ENCODE data around the gene SOX13. TPM values are rescaled to one million over a fixed set of nuclear protein-coding genes. Genes with fewer than 3 reads are reported as not detected.

The SOX13 gene
- total RNA-seq, 1 experiment from 2014 or later: 81.9 TPM

DNA sequence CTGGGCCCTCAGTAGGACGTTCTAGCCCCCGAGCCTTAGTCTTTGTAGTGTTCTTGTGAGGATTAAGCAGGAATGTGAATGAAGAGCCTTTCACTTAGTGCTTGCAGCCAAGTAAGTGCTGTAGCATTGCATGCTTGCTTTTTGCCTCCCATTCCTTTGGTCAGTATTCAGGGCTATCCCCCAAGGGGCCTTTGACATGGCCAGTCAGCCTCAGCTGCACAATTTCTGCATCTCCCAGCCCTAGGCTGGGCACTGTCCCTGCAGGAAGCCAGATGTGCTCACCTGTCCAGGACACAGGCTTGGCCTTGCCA, 30.5 kb downstream of the SOX13 start:
- Histone ChIP-seq H3F3A (ENCODE audit: low read length, unreplicated experiment) (peaks cover 16% of the 10 kb centered on the region), H3K4me1 (ENCODE audit: insufficient read depth, low read length) (peaks cover 58% of the 10 kb centered on the region), H3K79me2 (ENCODE audit: low read length) (peaks cover 90% of the 10 kb centered on the region), H3K36me3 (ENCODE audit: low read depth, low read length) (no peaks in the 10 kb centered on the region), H3K27ac (ENCODE audit: low read length) (peak overlapping the region; percentile 97), H3K27me3 (ENCODE audit: low read length) (no peaks in the 10 kb centered on the region), H4K20me1 (ENCODE audit: low read length) (no peaks in the 10 kb centered on the region), H3K4me3 (ENCODE audit: low read length) (peak overlapping the region; percentile 38; the same call in 1 of the 2 replicates), H3K9ac (ENCODE audit: low read length) (peak overlapping the region; percentile 82), H2AFZ (ENCODE audit: low read length) (no peak overlapping the region), H3K9me2 (replicated peaks; ENCODE audit: low read length) (no peaks in the 10 kb centered on the region), H3K4me2 (ENCODE audit: low read length) (peak overlapping the region; percentile 73), H3K9me3 (ENCODE audit: low read length) (no peaks in the 10 kb centered on the region)
- ChIA-PET CTCF (interaction anchor here (1.1 to 1.2 kb wide), 2 partner anchors 23 to 29 kb away, joined by 3 read pairs; no protein-coding TSS in a partner anchor), POLR2A (ENCODE audit: unreplicated experiment) (no interaction called here)
- intact Hi-C loops (cut with micrococcal nuclease): loop anchor here (2.0 kb wide), 1 partner anchor 29 kb away; no protein-coding TSS in a partner anchor
- TF ChIP-seq EZH2 (IDR thresholded peaks at IDR 0.05; ENCODE audit: low read length, unreplicated experiment) (no peak), EZH2phosphoT487 (IDR thresholded peaks at IDR 0.05; ENCODE audit: borderline replicate concordance, low read length) (no peak)
- TF ChIP-seq, protein P1, sequence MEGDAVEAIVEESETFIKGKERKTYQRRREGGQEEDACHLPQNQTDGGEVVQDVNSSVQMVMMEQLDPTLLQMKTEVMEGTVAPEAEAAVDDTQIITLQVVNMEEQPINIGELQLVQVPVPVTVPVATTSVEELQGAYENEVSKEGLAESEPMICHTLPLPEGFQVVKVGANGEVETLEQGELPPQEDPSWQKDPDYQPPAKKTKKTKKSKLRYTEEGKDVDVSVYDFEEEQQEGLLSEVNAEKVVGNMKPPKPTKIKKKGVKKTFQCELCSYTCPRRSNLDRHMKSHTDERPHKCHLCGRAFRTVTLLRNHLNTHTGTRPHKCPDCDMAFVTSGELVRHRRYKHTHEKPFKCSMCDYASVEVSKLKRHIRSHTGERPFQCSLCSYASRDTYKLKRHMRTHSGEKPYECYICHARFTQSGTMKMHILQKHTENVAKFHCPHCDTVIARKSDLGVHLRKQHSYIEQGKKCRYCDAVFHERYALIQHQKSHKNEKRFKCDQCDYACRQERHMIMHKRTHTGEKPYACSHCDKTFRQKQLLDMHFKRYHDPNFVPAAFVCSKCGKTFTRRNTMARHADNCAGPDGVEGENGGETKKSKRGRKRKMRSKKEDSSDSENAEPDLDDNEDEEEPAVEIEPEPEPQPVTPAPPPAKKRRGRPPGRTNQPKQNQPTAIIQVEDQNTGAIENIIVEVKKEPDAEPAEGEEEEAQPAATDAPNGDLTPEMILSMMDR (conservative IDR thresholded peaks at IDR 0.05; ENCODE audit: low read depth, low read length): no peak
- DNase-seq: no peak
- no peak for ATAC-seq
- TSS peak; percentile 49 for BruUV-seq (replicated peaks)

DNA sequence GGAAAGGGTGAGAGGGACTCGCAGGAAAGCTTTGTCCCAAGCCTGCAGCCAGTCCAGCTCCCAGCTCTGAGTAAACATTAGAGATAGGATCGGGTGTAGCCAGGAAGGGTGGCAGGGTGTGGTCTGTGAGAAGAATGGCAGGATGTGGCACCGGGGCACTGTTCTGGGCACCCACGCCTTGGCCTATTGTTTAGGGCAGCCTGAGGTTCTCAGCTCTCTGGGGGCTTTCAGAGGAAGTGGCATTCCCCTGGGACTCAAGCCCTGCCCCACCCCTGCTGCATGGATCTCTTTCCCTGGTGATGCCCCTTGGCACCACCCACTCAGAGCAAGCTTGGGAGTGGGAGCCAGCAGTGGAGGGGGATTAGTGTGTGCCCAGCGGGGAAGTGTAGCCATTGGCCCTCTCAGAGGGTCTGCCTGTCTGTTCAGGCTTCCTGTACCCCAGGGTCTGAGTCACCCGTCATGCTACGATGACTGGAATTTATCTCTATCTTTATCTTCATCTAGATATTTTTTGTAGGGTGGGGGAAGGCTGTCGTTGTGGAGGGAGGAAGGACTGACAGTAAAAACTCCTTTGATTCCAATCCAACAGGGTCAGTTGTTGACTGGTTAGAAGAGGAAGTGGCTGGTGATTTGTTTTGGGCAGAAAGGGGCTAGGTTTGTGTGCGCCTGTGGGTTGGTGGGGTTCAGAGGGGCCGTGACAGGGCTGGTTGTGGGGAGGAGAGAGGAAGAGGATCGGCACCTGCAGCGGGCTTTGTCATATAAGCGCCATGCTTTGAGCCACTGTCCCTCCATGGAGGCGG, 31.6 kb downstream of the SOX13 start:
- Histone ChIP-seq H3K27me3 (ENCODE audit: low read length) (no peaks in the 10 kb centered on the region), H3K4me1 (ENCODE audit: insufficient read depth, low read length) (peaks cover 58% of the 10 kb centered on the region), H3K9ac (ENCODE audit: low read length) (peak overlapping the region; percentile 82), H3K36me3 (ENCODE audit: low read depth, low read length) (no peaks in the 10 kb centered on the region), H3K4me3 (ENCODE audit: low read length) (peak overlapping the region; percentile 38; the same call in 1 of the 2 replicates), H3F3A (ENCODE audit: low read length, unreplicated experiment) (peaks cover 16% of the 10 kb centered on the region), H4K20me1 (ENCODE audit: low read length) (no peaks in the 10 kb centered on the region), H3K9me3 (ENCODE audit: low read length) (no peaks in the 10 kb centered on the region), H3K27ac (ENCODE audit: low read length) (peak overlapping the region; percentile 97), H3K4me2 (ENCODE audit: low read length) (peak overlapping the region; percentile 73), H3K9me2 (replicated peaks; ENCODE audit: low read length) (no peaks in the 10 kb centered on the region), H2AFZ (ENCODE audit: low read length) (peak overlapping the region; percentile 36; the same call in 1 of the 2 replicates), H3K79me2 (ENCODE audit: low read length) (peaks cover 90% of the 10 kb centered on the region)
- POLR2A ChIA-PET (ENCODE audit: unreplicated experiment): interaction anchor here (0.7 kb wide), 1 partner anchor 214 kb away, joined by 8 read pairs; no protein-coding TSS in a partner anchor
- DNase-seq (peak; percentile 96), ATAC-seq (peak; percentile 78)
- no TSS peak for BruUV-seq (replicated peaks)
- CTCF ChIA-PET: interaction anchor here (0.5 to 1.0 kb wide), 3 partner anchors 25 to 234 kb away, joined by 3 to 7 read pairs (median 4); no protein-coding TSS in a partner anchor
- TF ChIP-seq EZH2 (IDR thresholded peaks at IDR 0.05; ENCODE audit: low read length, unreplicated experiment): no peak
- TF ChIP-seq EZH2phosphoT487 (IDR thresholded peaks at IDR 0.05; ENCODE audit: borderline replicate concordance, low read length): no peak
- TF ChIP-seq, protein P1 (conservative IDR thresholded peaks at IDR 0.05; ENCODE audit: low read depth, low read length): no peak
- intact Hi-C loops (cut with micrococcal nuclease): loop anchor here (1.0 kb wide), 1 partner anchor 24 kb away; no protein-coding TSS in a partner anchor

DNA sequence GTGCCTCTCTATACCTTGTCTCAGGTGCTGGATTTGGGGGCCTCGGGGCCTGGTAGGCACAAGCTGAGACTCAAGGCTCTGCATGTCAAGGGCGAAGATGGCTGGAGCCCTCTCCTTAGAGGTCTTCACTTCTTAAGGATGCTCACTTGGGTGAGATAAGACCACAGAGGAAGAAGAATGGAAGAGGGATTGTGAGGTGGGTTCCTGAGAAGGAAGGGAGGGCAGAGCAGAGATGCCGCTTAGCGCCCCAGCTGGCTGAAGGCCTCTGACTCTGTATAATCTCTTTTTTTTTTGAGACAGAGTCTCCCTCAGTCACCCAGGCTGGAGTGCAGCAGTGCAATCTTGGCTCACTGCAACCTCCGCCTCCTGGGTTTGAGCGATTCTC, 32.2 kb downstream of the SOX13 start:
- Histone ChIP-seq H3K9ac (ENCODE audit: low read length) (peak overlapping the region; percentile 82), H3K4me2 (ENCODE audit: low read length) (peak overlapping the region; percentile 73), H3K4me3 (ENCODE audit: low read length) (peak overlapping the region; percentile 1; the same call in 1 of the 2 replicates), H2AFZ (ENCODE audit: low read length) (no peak overlapping the region), H4K20me1 (ENCODE audit: low read length) (no peaks in the 10 kb centered on the region), H3K4me1 (ENCODE audit: insufficient read depth, low read length) (peaks cover 58% of the 10 kb centered on the region), H3K79me2 (ENCODE audit: low read length) (peaks cover 88% of the 10 kb centered on the region), H3K9me2 (replicated peaks; ENCODE audit: low read length) (no peaks in the 10 kb centered on the region), H3K36me3 (ENCODE audit: low read depth, low read length) (no peaks in the 10 kb centered on the region), H3K9me3 (ENCODE audit: low read length) (no peaks in the 10 kb centered on the region), H3F3A (ENCODE audit: low read length, unreplicated experiment) (peaks cover 16% of the 10 kb centered on the region), H3K27ac (ENCODE audit: low read length) (peak overlapping the region; percentile 97), H3K27me3 (ENCODE audit: low read length) (no peaks in the 10 kb centered on the region)
- TF ChIP-seq, protein P1 (conservative IDR thresholded peaks at IDR 0.05; ENCODE audit: low read depth, low read length): no peak
- TF ChIP-seq EZH2 (IDR thresholded peaks at IDR 0.05; ENCODE audit: low read length, unreplicated experiment) (no peak), EZH2phosphoT487 (IDR thresholded peaks at IDR 0.05; ENCODE audit: borderline replicate concordance, low read length) (no peak)
- ChIA-PET POLR2A (ENCODE audit: unreplicated experiment) (no interaction called here), CTCF (no interaction called here)
- no peak for ATAC-seq
- DNase-seq: no peak
- intact Hi-C loops (cut with micrococcal nuclease): no loop called here
- BruUV-seq (replicated peaks): TSS peak; percentile 17

All from PC-3 (cell line).